OCI-M1 (cell line): ENCODE measurements around the gene OMA1.
"Not testable (repeated sequence)": the region's sequence is repeated elsewhere in the genome, so short reads cannot be mapped to it uniquely, and the experiment has no call there.

Experiments
- DNase-seq: peaks from one replicate; lab custom pipeline; 2025; lab: John Stamatoyannopoulos, UW

Gene OMA1

GRCh38 chr1:58528518-58528917, 18.0 kb downstream of the OMA1 start:
- no peak for DNase-seq

DNA sequence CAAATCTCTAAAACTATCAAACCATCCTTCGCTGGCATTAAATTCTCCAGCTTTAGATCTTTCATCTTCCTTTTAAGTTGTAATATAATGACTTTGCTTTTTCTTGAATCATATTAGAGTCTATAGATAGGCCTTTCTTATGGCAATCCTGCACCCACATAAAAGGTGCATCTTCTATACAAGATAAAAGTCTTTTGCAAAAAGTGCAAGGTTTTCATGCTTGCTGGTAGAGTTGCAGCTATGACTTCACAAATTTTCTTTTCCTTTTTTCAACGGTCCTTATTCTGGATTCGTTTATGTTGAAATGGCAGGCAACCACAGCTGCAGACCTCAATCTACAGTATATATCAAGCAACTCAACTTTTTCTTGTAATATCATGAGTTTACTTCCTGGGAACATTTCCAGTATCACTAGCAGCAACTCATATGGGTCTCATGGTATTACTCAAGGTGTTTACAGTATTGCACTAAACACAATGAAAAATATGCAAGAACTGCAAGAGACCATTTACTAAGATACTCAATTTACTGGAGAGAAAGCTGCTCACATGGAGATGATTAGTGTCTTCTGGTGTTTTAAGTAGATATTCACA, 22.1 kb downstream of the OMA1 start:
- peak; percentile 37 for DNase-seq

DNA sequence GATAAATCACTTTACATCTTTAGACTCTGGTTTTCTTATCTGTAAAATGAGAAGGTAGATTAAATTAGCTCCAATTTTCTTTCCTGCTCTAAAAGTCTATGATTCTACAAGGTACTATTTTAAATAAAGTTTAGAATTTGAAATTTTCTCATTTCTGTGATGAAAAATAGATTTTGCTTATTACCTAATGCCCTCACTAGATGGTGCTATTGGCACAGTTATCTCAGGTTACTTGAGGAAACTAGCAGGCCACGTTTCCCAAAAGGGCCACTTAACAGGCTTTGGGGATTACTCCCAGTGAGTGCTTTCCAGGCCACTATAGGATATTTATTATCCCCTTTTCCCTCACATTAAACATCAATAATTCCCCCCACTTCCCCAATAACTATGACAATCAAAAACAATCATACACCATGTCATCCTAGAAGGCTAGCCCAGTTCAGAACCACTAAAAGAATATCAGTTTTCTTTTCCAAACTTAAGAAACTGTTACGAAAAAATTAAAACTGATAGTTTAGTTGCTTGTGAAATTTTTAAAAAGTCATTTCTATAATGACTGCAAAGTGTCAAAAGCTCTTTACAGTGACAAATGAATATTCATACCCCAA, 30.6 kb downstream of the OMA1 start:
- peak; percentile 80 for DNase-seq

- no peak for DNase-seq
Observed at GRCh38 chr1:58513956-58514355, 32.6 kb downstream of the OMA1 start.

DNA sequence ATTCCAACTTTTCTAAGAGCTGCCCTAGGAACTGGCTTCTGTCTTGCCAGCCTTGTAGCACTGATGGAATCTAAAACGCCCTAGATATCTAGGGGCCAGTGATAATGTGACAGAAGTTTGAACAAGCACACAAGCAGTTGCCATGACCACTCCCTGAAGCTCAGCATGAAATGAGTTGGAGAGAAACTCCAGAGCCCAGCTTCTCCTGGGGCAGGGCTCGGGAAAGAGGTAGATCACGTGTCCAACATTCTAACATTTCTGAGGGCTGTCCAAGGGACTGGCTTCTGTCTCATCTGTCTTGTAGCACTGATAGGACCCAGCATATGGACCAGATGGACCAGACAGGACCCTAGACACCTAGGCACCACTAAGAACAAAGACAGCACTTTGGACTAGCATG, 37.9 kb downstream of the OMA1 start:
- no peak for DNase-seq

DNA sequence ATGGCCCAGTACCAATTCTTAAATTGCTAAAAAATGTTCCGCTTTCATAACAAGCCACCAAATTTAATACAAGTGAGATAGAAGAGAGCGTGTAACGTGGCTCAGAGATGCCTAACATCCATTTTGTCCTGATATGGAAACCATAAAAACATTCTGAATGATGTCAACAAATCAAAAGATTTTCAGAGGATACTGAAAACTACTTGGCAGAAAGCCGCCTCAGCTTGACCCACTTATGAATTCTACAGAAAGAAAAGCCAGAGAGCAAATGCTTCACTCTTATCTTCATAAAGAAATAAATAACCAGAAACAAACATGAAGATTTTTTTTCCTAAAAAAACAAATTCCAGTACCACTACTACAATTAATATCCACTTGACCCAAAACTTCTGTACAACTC, 41.2 kb downstream of the OMA1 start:
- DNase-seq: no peak

DNA sequence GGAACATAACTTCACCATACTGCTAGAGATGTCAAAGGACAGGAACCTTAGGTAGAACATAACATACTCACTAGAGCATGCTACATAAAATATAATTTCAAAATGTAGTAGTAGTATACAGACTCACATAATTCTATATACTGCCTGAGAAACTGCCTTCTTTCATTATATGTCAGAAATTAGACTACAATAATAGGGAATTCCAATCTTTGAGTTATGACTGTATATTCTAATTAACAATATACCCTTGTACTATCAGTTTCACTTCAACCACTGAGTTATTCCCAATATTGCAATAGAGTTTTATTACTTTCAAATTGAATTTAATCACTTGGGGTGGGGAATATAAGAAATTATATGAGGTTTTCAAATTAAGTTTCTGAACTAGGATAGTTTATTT, 44.0 kb downstream of the OMA1 start:
- DNase-seq: no peak

DNA sequence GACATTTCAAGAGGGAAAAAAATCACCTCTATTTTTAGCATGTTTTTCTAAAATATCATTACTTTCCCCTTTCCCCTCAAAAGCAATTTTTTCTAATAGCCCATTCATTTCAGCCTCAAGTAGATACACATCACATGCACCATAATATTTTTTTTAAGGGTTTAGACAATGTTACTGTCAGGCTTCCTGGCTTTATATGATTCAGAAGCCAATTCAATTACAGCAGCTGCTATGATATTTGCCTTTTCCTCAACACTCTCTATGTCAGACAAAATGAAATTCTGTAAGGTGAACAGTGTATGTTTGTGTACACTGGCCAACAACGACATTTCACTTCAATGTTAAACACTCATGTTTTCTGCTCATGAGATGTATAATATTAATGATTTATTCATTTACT, 46.5 kb downstream of the OMA1 start:
- no peak for DNase-seq

DNA sequence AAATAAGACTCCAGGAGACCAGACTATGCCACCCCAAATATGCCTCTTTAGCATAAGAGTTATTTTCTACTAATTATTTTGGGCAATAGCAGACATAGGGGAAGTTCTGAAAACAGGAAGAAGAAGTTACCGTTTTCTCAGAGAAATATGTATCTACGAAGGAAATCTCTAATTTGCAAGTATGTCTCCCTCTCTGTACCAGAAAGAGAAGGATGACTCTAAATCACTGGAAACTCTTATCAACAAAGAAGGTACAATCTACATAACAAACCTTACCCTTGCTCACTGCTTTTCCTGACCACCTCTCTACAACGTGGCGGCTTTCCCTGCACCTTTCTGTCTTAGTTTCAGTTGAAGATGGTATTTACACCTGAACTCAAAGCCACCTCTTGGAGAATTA, 49.0 kb downstream of the OMA1 start:
- DNase-seq: peak; percentile 32

- no peak for DNase-seq
Observed at GRCh38 chr1:58496042-58496441, 50.5 kb downstream of the OMA1 start.

GRCh38 chr1:58488914-58489313, 57.6 kb downstream of the OMA1 start:
- not testable (repeated sequence) for DNase-seq

DNA sequence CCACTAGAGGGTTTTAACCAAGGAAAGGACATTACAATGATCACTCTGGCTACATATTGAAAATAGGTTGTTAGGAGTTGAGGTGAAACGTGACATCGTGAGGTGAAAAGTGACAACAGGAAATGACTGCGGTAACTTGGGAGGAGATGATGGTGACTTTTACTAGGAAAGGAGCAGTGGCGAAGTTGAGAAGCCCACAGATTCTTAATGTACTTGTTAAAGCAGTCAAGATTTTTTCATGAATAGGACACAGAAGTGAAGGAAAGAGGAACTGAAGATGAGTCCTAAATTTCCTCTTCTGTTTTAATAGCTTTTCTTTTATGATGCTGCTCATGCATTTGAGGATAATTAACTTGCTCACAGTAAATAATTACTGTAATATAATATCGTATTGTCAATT, 59.5 kb downstream of the OMA1 start:
- no peak for DNase-seq

DNA sequence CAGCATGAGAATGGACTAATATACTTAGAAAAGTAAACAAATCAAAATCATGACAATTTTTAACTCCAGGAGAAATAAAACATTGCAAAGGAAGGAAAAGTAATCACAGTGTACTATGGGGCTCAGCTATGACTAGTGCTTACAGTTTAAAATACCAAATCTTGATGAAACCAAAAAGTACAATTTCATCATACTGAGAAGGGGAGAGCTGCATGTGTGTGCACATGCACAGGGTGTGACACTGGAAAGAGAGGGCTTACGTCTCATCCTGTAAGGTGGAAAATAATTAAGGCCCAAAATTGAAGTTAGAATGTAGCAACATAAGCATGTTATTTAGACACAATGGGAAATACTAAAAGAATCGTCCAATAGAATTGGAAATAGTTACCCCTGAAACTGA, 64.6 kb downstream of the OMA1 start:
- DNase-seq: no peak

GRCh38 chr1:58480191-58480590, 66.3 kb downstream of the OMA1 start:
- no peak for DNase-seq

GRCh38 chr1:58477390-58477789, 69.1 kb downstream of the OMA1 start:
- DNase-seq: no peak

GRCh38 chr1:58476179-58476578, 70.3 kb downstream of the OMA1 start:
- DNase-seq: no peak

DNA sequence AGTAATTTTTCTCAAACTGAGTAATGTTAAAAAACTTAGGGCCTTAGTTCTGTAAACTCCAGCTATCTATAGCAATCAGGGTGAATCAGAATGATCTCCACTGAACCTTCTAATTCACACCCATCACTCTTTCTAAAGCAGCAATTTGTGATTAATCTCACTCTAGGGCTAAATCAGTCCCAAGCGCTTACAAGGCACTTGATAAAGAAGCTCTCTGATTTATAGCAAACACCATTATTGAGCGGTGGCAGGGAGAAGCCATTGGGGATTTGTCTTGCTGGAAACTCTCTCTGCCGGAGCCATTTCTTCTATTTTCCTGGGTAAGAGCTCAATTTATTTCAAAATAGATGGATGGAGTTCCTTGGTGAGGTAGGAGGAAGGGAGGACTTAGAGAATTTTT, 77.0 kb downstream of the OMA1 start:
- DNase-seq: no peak

GRCh38 chr1:58469016-58469415, 77.5 kb downstream of the OMA1 start:
- no peak for DNase-seq

DNA sequence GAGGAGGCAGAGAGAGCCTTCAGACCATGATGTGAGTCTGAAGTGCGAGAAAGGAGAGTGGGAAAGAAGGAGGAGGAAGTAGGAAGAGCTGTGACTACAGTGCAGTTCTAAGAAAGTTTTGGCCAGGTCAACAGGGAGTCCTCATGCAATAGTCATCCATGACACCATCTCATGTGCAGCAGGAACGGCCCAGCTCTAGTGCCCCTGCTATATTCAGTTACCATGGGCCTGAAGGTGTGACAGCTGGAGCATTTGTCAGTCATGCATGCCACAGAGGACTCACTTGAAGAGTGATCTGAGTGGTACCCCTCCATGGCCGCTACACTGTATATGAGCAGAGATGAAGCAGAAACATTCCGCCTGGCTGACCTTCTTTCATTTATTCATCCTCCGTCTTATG, 77.9 kb downstream of the OMA1 start:
- no peak for DNase-seq

DNA sequence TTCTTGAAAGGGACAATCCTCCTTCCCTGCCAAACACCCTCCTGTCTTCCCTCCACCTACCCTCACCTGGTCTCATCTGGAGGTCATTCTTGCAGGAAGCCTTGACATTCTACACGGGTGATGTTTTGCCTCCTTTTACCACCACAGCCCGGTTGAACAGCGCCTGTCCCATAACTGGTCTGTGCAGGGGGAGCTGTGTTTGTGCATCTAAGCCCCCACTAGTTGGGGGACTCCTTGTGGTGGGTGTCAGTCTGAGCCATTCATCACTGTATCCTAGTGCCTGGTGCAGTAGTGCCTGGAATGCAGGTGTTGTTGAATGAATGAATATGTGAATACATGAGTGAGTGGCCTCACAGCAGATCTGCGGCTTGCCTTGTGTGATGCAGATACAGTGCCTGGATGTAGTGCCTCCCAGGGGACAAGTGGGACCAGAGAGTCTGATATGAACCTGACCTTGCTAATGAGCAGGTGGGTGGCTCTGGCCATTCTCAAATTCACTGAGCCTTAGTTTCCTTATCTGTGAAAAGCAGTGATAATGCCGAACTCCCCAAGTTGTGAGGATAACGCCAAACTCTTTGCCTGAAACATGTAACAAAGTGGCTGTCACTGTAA, 79.8 kb downstream of the OMA1 start:
- no peak for DNase-seq

DNA sequence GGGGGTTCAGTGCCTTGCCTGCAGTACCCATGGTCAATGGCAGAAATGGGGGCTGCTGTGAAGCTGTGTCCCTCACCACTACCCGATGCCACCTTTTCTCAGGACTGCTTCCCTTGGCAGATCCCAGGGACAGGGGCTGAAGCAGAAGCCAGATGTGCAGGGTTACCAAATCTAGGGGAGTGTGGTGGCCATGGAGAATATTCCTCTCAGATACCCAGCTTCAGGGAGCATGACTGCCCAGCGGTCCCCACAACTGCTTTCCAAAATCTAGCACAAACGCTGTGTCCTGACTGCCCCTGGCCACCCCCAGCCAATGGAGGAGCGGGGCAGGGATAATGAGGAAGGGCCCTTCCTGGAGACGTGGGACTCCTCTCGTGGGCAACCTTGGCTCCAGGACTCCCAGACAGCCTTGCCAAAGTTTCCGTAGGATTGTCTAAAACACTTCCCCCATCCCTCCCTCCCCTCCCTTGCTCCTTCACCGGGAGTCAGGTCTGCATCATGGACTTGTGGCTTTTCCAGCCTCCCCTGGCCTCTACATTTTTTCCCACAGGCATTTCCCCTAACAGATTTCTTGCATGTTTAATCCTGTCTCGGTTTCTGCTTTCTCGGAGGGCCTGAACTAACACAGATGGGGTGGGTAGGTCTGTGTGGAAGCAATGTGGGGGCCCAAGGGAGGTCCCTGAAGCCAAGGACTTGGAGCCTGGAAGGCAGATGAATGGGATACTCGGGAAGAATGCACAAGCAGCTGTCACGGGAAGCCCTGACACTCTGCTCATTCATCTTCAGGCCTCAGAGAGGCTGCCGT, 80.5 kb downstream of the OMA1 start:
- DNase-seq: no peak

DNA sequence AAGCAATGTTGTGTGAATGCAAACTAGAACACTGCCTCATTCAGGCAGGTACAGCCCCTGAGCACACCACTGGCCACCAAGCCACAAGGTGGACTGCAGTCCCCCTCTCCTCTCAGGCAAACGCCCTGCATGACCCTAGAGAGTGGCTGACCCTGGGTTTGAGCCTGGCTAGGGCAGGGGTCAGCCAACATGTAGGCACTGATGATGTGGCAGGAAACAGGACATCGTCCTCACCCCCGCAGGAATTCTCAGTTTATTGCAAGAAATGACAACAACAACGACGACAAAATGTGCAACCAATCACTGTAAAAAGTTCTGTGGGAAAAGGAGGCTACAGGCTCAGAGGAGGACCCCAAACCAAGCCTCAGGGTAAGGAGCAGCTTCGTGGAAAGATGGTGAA, 81.3 kb downstream of the OMA1 start:
- no peak for DNase-seq

GRCh38 chr1:58460469-58460868, 86.1 kb downstream of the OMA1 start:
- peak; percentile 59 for DNase-seq
